Right lobe of liver (tissue), 4 donors: ENCODE measurements around the gene KDM3A.

Source experiments
- POLR2A ChIP-seq: fragments of 450-650 bp; IDR thresholded peaks from one replicate; pipeline ENCODE4 v1.6.1; 2017; ENCODE audit warnings: antibody characterized with exemption, mild to moderate bottlenecking
- TF ChIP-seq, protein P1 (sequence below), 4 donors: fragments of 200-600 bp in 3 of 4; fragments of 450-650 bp in 1 of 4; IDR thresholded peaks; one replicate each; pipeline versions ENCODE4 v1.5.1 to v1.8.0; 2016 to 2022; ENCODE audit warnings: antibody characterized with exemption in 4 of 4, mild to moderate bottlenecking in 2 of 4
- donor health status: DM: no; HTN: no; CAD: no.
- donor health status: DM: no; HTN: no; CAD: no.
- donor health status: DM: no; HTN: yes; CAD: no.

DNA sequence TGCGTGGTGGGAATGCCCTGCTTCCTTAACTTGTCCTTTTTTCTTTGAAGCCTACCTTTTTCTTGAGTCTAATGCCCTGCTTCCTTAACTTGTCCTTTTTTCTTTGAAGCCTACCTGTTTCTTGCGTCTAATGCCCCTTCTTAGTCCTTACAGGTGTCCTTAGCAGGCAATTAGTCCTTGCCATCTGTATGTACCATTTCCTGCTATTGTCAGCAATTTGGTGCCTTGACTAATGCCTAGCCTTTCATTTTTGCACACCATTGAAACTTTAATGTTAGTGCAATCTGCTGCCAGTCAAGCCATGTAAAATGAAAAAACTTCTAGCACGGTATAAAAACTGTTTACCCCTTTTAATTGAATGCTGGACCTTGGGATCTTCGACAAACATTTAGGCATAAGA lies 4.3 kb downstream of the KDM3A start:
- TF ChIP-seq, protein P1, sequence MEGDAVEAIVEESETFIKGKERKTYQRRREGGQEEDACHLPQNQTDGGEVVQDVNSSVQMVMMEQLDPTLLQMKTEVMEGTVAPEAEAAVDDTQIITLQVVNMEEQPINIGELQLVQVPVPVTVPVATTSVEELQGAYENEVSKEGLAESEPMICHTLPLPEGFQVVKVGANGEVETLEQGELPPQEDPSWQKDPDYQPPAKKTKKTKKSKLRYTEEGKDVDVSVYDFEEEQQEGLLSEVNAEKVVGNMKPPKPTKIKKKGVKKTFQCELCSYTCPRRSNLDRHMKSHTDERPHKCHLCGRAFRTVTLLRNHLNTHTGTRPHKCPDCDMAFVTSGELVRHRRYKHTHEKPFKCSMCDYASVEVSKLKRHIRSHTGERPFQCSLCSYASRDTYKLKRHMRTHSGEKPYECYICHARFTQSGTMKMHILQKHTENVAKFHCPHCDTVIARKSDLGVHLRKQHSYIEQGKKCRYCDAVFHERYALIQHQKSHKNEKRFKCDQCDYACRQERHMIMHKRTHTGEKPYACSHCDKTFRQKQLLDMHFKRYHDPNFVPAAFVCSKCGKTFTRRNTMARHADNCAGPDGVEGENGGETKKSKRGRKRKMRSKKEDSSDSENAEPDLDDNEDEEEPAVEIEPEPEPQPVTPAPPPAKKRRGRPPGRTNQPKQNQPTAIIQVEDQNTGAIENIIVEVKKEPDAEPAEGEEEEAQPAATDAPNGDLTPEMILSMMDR (IDR thresholded peaks at IDR 0.05): no peak
- TF ChIP-seq POLR2A: no peak
